Panc1 (cell line): Measurements from ENCODE around the gene TAOK1. TPM values are rescaled to one million over a fixed set of nuclear protein-coding genes. Genes with fewer than 3 reads are reported as not detected.

Experiments used
- ATAC-seq: fragments of 200-7000 bp; cut with Tn5 transposase; 2 replicates; pipeline ENCODE4 v1.9.1; 2020; ENCODE audit warnings: mild to moderate bottlenecking, moderate library complexity
- BruUV-seq: library from RNA; stranded (reverse); fragments of 400-500 nt; replicated peaks from 2 replicates; lab custom pipeline; 2021; lab: Mats Ljungman, UMichigan
- CTCF ChIA-PET: fragments of 300-600 bp; sonication (Branson Sonifier 250); formaldehyde crosslinking; loops from one replicate; lab custom pipeline; 2022; ENCODE audit warnings: antibody characterized with exemption; lab: Charles Lee
- POLR2A ChIA-PET: fragments of 300-600 bp; sonication (Branson Sonifier 250); formaldehyde crosslinking; loops from one replicate; lab custom pipeline; 2022; ENCODE audit warnings: antibody characterized with exemption; lab: Charles Lee
- DNase-seq: peaks from one replicate; pipeline ENCODE4 v3.0.0-alpha.2; 2010; ENCODE audit warnings: low read depth, low spot score
- H3K27ac ChIP-seq: 2 replicates; pipeline ENCODE4 v1.5.1; 2011; ENCODE audit warnings: mild to moderate bottlenecking, low read length, inconsistent platforms
- H3K27me3 ChIP-seq: fragments of 200-500 bp; sonication (Bioruptor generic); 2 replicates; pipeline ENCODE4 v1.6.0; 2014; ENCODE audit warnings: low read length, inconsistent platforms; ENCODE audit not compliant: control insufficient read depth, insufficient read depth
- H3K36me3 ChIP-seq: fragments of 200-500 bp; sonication (Bioruptor generic); 2 replicates; pipeline ENCODE4 v1.5.1; 2014; ENCODE audit warnings: inconsistent platforms, mild to moderate bottlenecking, low read length, moderate library complexity; ENCODE audit not compliant: control insufficient read depth, insufficient read depth
- H3K4me1 ChIP-seq: 2 replicates; pipeline ENCODE4 v1.5.1; 2011; ENCODE audit warnings: inconsistent platforms, mild to moderate bottlenecking, low read length, moderate library complexity; ENCODE audit not compliant: control insufficient read depth, insufficient read depth
- H3K4me3 ChIP-seq, 2 experiments: 2 replicates each; pipeline ENCODE4 v1.5.1; 2011 to 2012; ENCODE audit warnings: low read depth in 2 of 2, low read length in 2 of 2, mild to moderate bottlenecking in 2 of 2, inconsistent platforms in 1 of 2, moderate library complexity in 1 of 2
- H3K9me3 ChIP-seq: fragments of 200-500 bp; sonication (Bioruptor generic); 2 replicates; pipeline ENCODE4 v1.5.1; 2014; ENCODE audit warnings: low read depth, mild to moderate bottlenecking, inconsistent platforms, low read length, moderate library complexity; ENCODE audit not compliant: control insufficient read depth, insufficient read depth
- POLR2AphosphoS5 ChIP-seq: IDR thresholded peaks from 2 replicates; pipeline ENCODE4 v1.6.1; 2012; ENCODE audit warnings: mild to moderate bottlenecking, low read depth, low read length, moderate library complexity
- SIN3A ChIP-seq: IDR thresholded peaks from 2 replicates; pipeline ENCODE4 v1.6.1; 2012; ENCODE audit warnings: low read depth, mild to moderate bottlenecking, low read length, moderate library complexity, borderline replicate concordance; ENCODE audit not compliant: insufficient read depth
- TCF7L2 ChIP-seq: IDR thresholded peaks from 2 replicates; pipeline ENCODE4 v1.6.1; 2011; ENCODE audit warnings: mild to moderate bottlenecking, low read depth, low read length, inconsistent platforms
- in situ Hi-C: cut with HindIII; loops from 2 replicates; pipeline ENCODE4 v1.10.0; 2016; ENCODE audit warnings: low sequenced_read_pairs, low pct_unique_long_range_greater_than_20kb
- intact Hi-C: fragments of 100-400 bp; cut with micrococcal nuclease; formaldehyde crosslinking; loops from one replicate; pipeline ENCODE4 v1.10.0; 2022; ENCODE audit not compliant: unreplicated experiment
- total RNA-seq: library from RNA; stranded (reverse); gene quantifications from one replicate; pipeline ENCODE4 v1.2.1, GENCODE V29; 2021; ENCODE audit not compliant: unreplicated experiment
- TF ChIP-seq, protein P1 (sequence below), 2 experiments: IDR thresholded peaks; 2 replicates each; pipeline ENCODE4 v1.6.1; 2011 to 2012; ENCODE audit warnings: low read depth in 2 of 2, control low read depth in 1 of 2, low read length in 1 of 2, mild to moderate bottlenecking in 1 of 2, moderate library complexity in 1 of 2; ENCODE audit not compliant: insufficient read depth in 1 of 2
- TF ChIP-seq, protein P2 (sequence below): fragments of 450-650 bp; IDR thresholded peaks from 2 replicates; pipeline ENCODE4 v1.5.1; 2017; ENCODE audit warnings: mild to moderate bottlenecking

TAOK1 gene
- total RNA-seq, 1 experiment from 2014 or later, result 111 TPM

DNA sequence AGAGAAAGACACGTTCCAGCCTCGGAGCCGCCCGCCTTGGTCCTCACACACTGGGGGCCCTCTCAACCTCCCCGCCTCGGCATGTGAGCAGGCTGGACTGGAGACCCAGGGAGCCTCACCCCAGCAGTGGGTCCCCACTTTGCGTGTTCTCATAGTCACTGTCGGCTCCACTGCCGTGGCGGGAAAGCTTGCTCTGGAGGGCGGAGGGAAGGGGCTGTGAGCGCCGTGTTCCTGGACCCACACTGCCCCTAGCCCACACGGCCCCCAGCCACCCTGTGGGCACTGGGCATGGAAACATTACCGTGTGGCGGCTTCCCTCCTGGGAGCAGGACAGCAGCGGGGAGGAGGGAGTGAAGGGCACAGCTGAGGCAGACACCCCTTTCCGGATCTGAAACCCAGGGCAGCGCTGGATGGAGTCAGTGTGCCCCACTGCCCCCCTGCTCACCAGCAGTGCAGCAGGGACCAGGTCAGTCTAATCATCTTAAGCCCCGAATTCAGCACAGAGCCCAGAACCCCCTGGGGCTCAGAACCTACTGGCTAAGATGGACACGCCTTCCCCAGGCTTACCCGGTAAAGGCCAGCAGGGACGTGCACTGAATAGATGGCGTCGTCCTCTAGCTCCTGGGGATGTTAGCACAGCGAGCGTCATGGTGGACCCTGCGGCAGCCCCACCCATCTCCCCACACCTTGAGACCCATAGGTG lies 185.5 kb downstream of the TAOK1 start:
- no peak overlapping the region for H3K4me3 ChIP-seq
- no peaks in the 10 kb centered on the region for H3K36me3 ChIP-seq
- no TSS peak for BruUV-seq
- DNase-seq (no peak), ATAC-seq (no peak)
- no peak overlapping the region for H3K27ac ChIP-seq
- intact Hi-C loops (no loop called here), in situ Hi-C loops (no loop called here)
- TF ChIP-seq, protein P1, sequence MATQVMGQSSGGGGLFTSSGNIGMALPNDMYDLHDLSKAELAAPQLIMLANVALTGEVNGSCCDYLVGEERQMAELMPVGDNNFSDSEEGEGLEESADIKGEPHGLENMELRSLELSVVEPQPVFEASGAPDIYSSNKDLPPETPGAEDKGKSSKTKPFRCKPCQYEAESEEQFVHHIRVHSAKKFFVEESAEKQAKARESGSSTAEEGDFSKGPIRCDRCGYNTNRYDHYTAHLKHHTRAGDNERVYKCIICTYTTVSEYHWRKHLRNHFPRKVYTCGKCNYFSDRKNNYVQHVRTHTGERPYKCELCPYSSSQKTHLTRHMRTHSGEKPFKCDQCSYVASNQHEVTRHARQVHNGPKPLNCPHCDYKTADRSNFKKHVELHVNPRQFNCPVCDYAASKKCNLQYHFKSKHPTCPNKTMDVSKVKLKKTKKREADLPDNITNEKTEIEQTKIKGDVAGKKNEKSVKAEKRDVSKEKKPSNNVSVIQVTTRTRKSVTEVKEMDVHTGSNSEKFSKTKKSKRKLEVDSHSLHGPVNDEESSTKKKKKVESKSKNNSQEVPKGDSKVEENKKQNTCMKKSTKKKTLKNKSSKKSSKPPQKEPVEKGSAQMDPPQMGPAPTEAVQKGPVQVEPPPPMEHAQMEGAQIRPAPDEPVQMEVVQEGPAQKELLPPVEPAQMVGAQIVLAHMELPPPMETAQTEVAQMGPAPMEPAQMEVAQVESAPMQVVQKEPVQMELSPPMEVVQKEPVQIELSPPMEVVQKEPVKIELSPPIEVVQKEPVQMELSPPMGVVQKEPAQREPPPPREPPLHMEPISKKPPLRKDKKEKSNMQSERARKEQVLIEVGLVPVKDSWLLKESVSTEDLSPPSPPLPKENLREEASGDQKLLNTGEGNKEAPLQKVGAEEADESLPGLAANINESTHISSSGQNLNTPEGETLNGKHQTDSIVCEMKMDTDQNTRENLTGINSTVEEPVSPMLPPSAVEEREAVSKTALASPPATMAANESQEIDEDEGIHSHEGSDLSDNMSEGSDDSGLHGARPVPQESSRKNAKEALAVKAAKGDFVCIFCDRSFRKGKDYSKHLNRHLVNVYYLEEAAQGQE (IDR thresholded peaks at IDR 0.05; ENCODE audit: insufficient read depth in 1 of 2, low read depth in 2 of 2, low read length in 1 of 2), result no peak
- TF ChIP-seq, protein P2, sequence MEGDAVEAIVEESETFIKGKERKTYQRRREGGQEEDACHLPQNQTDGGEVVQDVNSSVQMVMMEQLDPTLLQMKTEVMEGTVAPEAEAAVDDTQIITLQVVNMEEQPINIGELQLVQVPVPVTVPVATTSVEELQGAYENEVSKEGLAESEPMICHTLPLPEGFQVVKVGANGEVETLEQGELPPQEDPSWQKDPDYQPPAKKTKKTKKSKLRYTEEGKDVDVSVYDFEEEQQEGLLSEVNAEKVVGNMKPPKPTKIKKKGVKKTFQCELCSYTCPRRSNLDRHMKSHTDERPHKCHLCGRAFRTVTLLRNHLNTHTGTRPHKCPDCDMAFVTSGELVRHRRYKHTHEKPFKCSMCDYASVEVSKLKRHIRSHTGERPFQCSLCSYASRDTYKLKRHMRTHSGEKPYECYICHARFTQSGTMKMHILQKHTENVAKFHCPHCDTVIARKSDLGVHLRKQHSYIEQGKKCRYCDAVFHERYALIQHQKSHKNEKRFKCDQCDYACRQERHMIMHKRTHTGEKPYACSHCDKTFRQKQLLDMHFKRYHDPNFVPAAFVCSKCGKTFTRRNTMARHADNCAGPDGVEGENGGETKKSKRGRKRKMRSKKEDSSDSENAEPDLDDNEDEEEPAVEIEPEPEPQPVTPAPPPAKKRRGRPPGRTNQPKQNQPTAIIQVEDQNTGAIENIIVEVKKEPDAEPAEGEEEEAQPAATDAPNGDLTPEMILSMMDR, result no peak
- TF ChIP-seq TCF7L2, result no peak
- TF ChIP-seq SIN3A, result no peak
- TF ChIP-seq POLR2AphosphoS5, result no peak; the same call in 1 of the 2 replicates
- CTCF ChIA-PET, result interaction anchor here (0.8 kb wide), 1 partner anchor 43 kb away, joined by 4 read pairs; no protein-coding TSS in a partner anchor
- POLR2A ChIA-PET, result no interaction called here
- H3K4me1 ChIP-seq, result no peaks in the 10 kb centered on the region
- no peaks in the 10 kb centered on the region for H3K9me3 ChIP-seq
- no peaks in the 10 kb centered on the region for H3K27me3 ChIP-seq

DNA sequence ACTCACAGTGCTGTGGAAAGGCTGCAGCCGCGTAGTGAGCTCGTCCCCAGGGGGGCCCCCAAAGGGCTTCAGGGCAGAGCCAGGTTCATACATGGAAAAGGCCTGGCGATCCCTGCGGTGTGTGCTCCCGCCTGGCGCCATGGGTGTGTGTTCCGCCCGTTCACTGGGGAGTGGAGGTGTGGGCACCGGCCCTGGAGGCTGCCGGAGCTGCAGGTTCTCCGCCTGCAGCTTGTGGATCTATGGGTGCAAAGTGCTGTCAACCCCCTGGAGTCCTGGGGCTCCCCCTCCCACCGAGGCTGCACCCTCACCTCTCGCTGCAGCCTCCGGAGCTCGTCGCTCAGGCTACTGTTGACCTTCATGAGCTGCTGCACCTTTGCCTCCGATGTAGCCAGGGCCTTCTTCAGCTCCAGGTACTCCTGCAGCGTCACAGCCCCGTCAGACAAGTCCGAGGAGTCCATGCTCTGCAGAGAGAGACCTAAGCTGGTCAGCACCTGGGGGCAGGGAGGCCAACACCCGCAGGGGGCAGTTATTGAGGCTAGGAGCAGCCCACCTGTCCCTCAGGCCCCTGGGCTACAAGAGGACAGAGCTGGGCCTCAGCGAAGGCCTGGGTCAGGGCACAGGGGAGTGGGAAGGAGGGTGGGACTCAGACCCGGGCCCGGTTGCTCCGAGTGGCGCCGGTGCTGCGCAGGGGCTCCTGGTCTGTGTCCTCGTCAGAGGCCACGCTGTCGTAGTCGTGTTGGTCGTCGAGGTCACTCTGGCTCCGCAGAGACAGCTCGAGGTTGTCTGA lies 186.2 kb downstream of the TAOK1 start:
- Histone ChIP-seq H3K36me3 (no peaks in the 10 kb centered on the region), H3K4me1 (no peaks in the 10 kb centered on the region), H3K27me3 (no peaks in the 10 kb centered on the region), H3K4me3 (no peak overlapping the region), H3K9me3 (no peaks in the 10 kb centered on the region), H3K27ac (no peak overlapping the region)
- in situ Hi-C loops (no loop called here), intact Hi-C loops (no loop called here)
- ChIA-PET CTCF (interaction anchor here (0.5 to 0.8 kb wide), 2 partner anchors 43 to 225 kb away, joined by 4 to 8 read pairs; no protein-coding TSS in a partner anchor), POLR2A (interaction anchor here (0.5 kb wide), 1 partner anchor 64 kb away, joined by 4 read pairs; no protein-coding TSS in a partner anchor)
- DNase-seq, result no peak
- TF ChIP-seq, protein P1 (IDR thresholded peaks at IDR 0.05; ENCODE audit: insufficient read depth in 1 of 2, low read depth in 2 of 2, low read length in 1 of 2), result no peak
- no peak for TF ChIP-seq TCF7L2
- TF ChIP-seq, protein P2, result no peak
- no peak for TF ChIP-seq SIN3A
- TF ChIP-seq POLR2AphosphoS5, result no peak; the same call in 1 of the 2 replicates
- no TSS peak for BruUV-seq
- ATAC-seq, result no peak
